PC-3 (cell line): ENCODE measurements around the gene USP25. TPM values are rescaled to one million over a fixed set of nuclear protein-coding genes. Genes with fewer than 3 reads are reported as not detected.

ENCODE experiments used
- ATAC-seq: fragments of 200-7000 bp; cut with Tn5 transposase; 2 replicates; pipeline ENCODE4 v1.9.1; 2020; ENCODE audit warnings: mild to moderate bottlenecking, moderate library complexity
- BruUV-seq: library from RNA; stranded (reverse); fragments of 400-500 nt; replicated peaks from 2 replicates; lab custom pipeline; 2021; lab: Mats Ljungman, UMichigan
- CTCF ChIA-PET: fragments of 300-600 bp; sonication (Branson Sonifier 250); formaldehyde crosslinking; loops from one replicate; lab custom pipeline; 2022; ENCODE audit warnings: antibody characterized with exemption; lab: Charles Lee
- POLR2A ChIA-PET: fragments of 300-600 bp; sonication (Branson Sonifier 250); formaldehyde crosslinking; loops from one replicate; lab custom pipeline; 2022; ENCODE audit warnings: antibody characterized with exemption; ENCODE audit not compliant: unreplicated experiment; lab: Charles Lee
- DNase-seq: peaks from one replicate; pipeline ENCODE4 v3.0.0-alpha.2; 2015
- H2AFZ ChIP-seq: fragments of 300-600 bp; sonication (generic); 2 replicates; pipeline ENCODE4 v1.6.0; 2016; ENCODE audit warnings: antibody characterized with exemption, low read length
- H3F3A ChIP-seq: fragments of 300-600 bp; sonication (generic); one replicate; pipeline ENCODE4 v1.6.0; 2017; ENCODE audit warnings: antibody characterized with exemption, low read length, control low read depth, mild to moderate bottlenecking; ENCODE audit not compliant: unreplicated experiment
- H3K27ac ChIP-seq: fragments of 300-600 bp; sonication (generic); 2 replicates; pipeline ENCODE4 v1.5.1; 2016; ENCODE audit warnings: mild to moderate bottlenecking, low read length
- H3K27me3 ChIP-seq: fragments of 300-600 bp; sonication (generic); 2 replicates; pipeline ENCODE4 v1.6.1; 2016; ENCODE audit warnings: low read length, mixed read lengths
- H3K36me3 ChIP-seq: fragments of 300-600 bp; sonication (generic); 2 replicates; pipeline ENCODE4 v1.6.1; 2016; ENCODE audit warnings: low read depth, mixed run types, low read length, mixed read lengths
- H3K4me1 ChIP-seq: fragments of 300-600 bp; sonication (generic); 2 replicates; pipeline ENCODE4 v1.5.1; 2016; ENCODE audit warnings: low read length; ENCODE audit not compliant: insufficient read depth
- H3K4me2 ChIP-seq: fragments of 300-600 bp; sonication (generic); 2 replicates; pipeline ENCODE4 v1.6.0; 2016; ENCODE audit warnings: low read length
- H3K4me3 ChIP-seq: fragments of 300-600 bp; sonication (generic); 2 replicates; pipeline ENCODE4 v1.5.1; 2016; ENCODE audit warnings: mild to moderate bottlenecking, low read length, mixed read lengths
- H3K79me2 ChIP-seq: fragments of 300-600 bp; sonication (generic); 2 replicates; pipeline ENCODE4 v1.6.1; 2017; ENCODE audit warnings: low read length, mixed read lengths
- H3K9ac ChIP-seq: fragments of 300-600 bp; sonication (generic); 2 replicates; pipeline ENCODE4 v1.6.0; 2016; ENCODE audit warnings: mild to moderate bottlenecking, low read length
- H3K9me2 ChIP-seq: fragments of 300-600 bp; sonication (generic); replicated peaks from 2 replicates; pipeline ENCODE4 v1.6.1; 2016; ENCODE audit warnings: mixed run types, low read length, mixed read lengths
- H3K9me3 ChIP-seq: fragments of 300-600 bp; sonication (generic); 2 replicates; pipeline ENCODE4 v1.6.1; 2016; ENCODE audit warnings: low read length, mixed read lengths
- H4K20me1 ChIP-seq: fragments of 300-600 bp; sonication (generic); 2 replicates; pipeline ENCODE4 v1.6.1; 2016; ENCODE audit warnings: low read length, mixed read lengths
- EZH2 ChIP-seq: fragments of 300-600 bp; sonication (generic); IDR thresholded peaks from one replicate; pipeline ENCODE4 v1.6.1; 2017; ENCODE audit warnings: antibody characterized with exemption, mild to moderate bottlenecking, low read length; ENCODE audit not compliant: unreplicated experiment
- EZH2phosphoT487 ChIP-seq: fragments of 300-600 bp; sonication (generic); IDR thresholded peaks from 2 replicates; pipeline ENCODE4 v1.6.1; 2018; ENCODE audit warnings: mild to moderate bottlenecking, antibody characterized with exemption, low read length, borderline replicate concordance
- intact Hi-C: fragments of 100-400 bp; cut with micrococcal nuclease; formaldehyde crosslinking; loops from 2 replicates; pipeline ENCODE4 v1.9.0; 2023
- total RNA-seq: library from RNA; depleted of rRNA; stranded (reverse); fragments of >200 nt; gene quantifications from 2 replicates; pipeline ENCODE4 v1.2.3, GENCODE V29; 2014
- TF ChIP-seq, protein P1 (sequence below): fragments of 300-600 bp; sonication (generic); conservative IDR thresholded peaks from 2 replicates; pipeline ENCODE4 v1.5.1; 2017; ENCODE audit warnings: antibody characterized with exemption, low read depth, mild to moderate bottlenecking, low read length

USP25 gene
- total RNA-seq, 1 experiment from 2014 or later = 54.4 TPM

GRCh38 chr21:15740383-15740782, 10.6 kb downstream of the USP25 start:
- H3K36me3 ChIP-seq = peaks cover 11% of the 10 kb centered on the region; the same call in 1 of the 2 replicates
- peaks cover 49% of the 10 kb centered on the region for H3K4me1 ChIP-seq
- intact Hi-C loops = no loop called here
- no peaks in the 10 kb centered on the region for H3K27me3 ChIP-seq
- BruUV-seq = no TSS peak
- no peak overlapping the region for H3K4me2 ChIP-seq
- H2AFZ ChIP-seq = no peak overlapping the region
- peaks cover 71% of the 10 kb centered on the region for H4K20me1 ChIP-seq
- no peak overlapping the region for H3K4me3 ChIP-seq
- H3K9me3 ChIP-seq = no peaks in the 10 kb centered on the region
- H3K9me2 ChIP-seq = no peaks in the 10 kb centered on the region
- H3K9ac ChIP-seq = no peak overlapping the region
- TF ChIP-seq EZH2phosphoT487 = no peak
- no peak for TF ChIP-seq EZH2
- CTCF ChIA-PET = no interaction called here
- H3F3A ChIP-seq = no peaks in the 10 kb centered on the region
- no peak for ATAC-seq
- POLR2A ChIA-PET = no interaction called here
- no peak for DNase-seq
- no peak overlapping the region for H3K27ac ChIP-seq
- peaks cover 100% of the 10 kb centered on the region for H3K79me2 ChIP-seq

GRCh38 chr21:15741510-15741909, 11.7 kb downstream of the USP25 start:
- H3K9ac ChIP-seq = no peak overlapping the region
- no peaks in the 10 kb centered on the region for H3K9me2 ChIP-seq
- intact Hi-C loops = no loop called here
- BruUV-seq = no TSS peak
- POLR2A ChIA-PET = interaction anchor here (0.6 to 0.7 kb wide), 2 partner anchors 30 to 683 kb away, joined by 4 to 5 read pairs; no protein-coding TSS in a partner anchor
- H4K20me1 ChIP-seq = peaks cover 68% of the 10 kb centered on the region
- peaks cover 11% of the 10 kb centered on the region; the same call in 1 of the 2 replicates for H3K36me3 ChIP-seq
- H3K9me3 ChIP-seq = no peaks in the 10 kb centered on the region
- peak; percentile 77 for ATAC-seq
- no peak for TF ChIP-seq EZH2phosphoT487
- no peak for TF ChIP-seq EZH2
- TF ChIP-seq, protein P1, sequence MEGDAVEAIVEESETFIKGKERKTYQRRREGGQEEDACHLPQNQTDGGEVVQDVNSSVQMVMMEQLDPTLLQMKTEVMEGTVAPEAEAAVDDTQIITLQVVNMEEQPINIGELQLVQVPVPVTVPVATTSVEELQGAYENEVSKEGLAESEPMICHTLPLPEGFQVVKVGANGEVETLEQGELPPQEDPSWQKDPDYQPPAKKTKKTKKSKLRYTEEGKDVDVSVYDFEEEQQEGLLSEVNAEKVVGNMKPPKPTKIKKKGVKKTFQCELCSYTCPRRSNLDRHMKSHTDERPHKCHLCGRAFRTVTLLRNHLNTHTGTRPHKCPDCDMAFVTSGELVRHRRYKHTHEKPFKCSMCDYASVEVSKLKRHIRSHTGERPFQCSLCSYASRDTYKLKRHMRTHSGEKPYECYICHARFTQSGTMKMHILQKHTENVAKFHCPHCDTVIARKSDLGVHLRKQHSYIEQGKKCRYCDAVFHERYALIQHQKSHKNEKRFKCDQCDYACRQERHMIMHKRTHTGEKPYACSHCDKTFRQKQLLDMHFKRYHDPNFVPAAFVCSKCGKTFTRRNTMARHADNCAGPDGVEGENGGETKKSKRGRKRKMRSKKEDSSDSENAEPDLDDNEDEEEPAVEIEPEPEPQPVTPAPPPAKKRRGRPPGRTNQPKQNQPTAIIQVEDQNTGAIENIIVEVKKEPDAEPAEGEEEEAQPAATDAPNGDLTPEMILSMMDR = no peak
- no peak overlapping the region for H3K4me3 ChIP-seq
- peaks cover 40% of the 10 kb centered on the region for H3K4me1 ChIP-seq
- no peak overlapping the region for H3K27ac ChIP-seq
- H3K79me2 ChIP-seq = peaks cover 100% of the 10 kb centered on the region
- peak overlapping the region; percentile 19 for H3K4me2 ChIP-seq
- CTCF ChIA-PET = no interaction called here
- DNase-seq = peak; percentile 64
- no peaks in the 10 kb centered on the region for H3K27me3 ChIP-seq
- no peaks in the 10 kb centered on the region for H3F3A ChIP-seq
- no peak overlapping the region for H2AFZ ChIP-seq

GRCh38 chr21:15742052-15742670, 12.4 kb downstream of the USP25 start:
- peak overlapping the region; percentile 19 for H3K4me2 ChIP-seq
- POLR2A ChIA-PET = interaction anchor here (0.6 to 0.7 kb wide), 2 partner anchors 29 to 684 kb away, joined by 4 to 5 read pairs; no protein-coding TSS in a partner anchor
- intact Hi-C loops = no loop called here

More at GRCh38 chr21:15742052-15742670, 12.4 kb downstream of the USP25 start:
- Histone ChIP-seq H3K4me1 (peaks cover 37% of the 10 kb centered on the region), H3K9me2 (no peaks in the 10 kb centered on the region), H2AFZ (no peak overlapping the region), H3K4me3 (no peak overlapping the region), H3K79me2 (peaks cover 100% of the 10 kb centered on the region), H3K27ac (no peak overlapping the region), H3K9me3 (no peaks in the 10 kb centered on the region), H3K36me3 (peaks cover 11% of the 10 kb centered on the region; the same call in 1 of the 2 replicates), H3F3A (no peaks in the 10 kb centered on the region), H4K20me1 (peaks cover 64% of the 10 kb centered on the region), H3K9ac (no peak overlapping the region), H3K27me3 (no peaks in the 10 kb centered on the region)
- peak; percentile 19; the same call in 1 of the 2 replicates for ATAC-seq
- BruUV-seq = no TSS peak
- CTCF ChIA-PET = no interaction called here
- DNase-seq = no peak
- no peak for TF ChIP-seq EZH2phosphoT487
- no peak for TF ChIP-seq EZH2
- TF ChIP-seq, protein P1 = no peak
